Liver (tissue), 9 donors: ENCODE measurements around the gene TBX6. TPM values are rescaled to one million over a fixed set of nuclear protein-coding genes. Genes with fewer than 3 reads are reported as not detected.

Source experiments
- DNase-seq: peaks from one replicate; pipeline ENCODE4 v3.0.0-alpha.2; 2017; ENCODE audit warnings: low spot score
- H3K27ac ChIP-seq, 2 donors: one replicate each; pipeline ENCODE4 v1.7.0; 2013; ENCODE audit warnings: inconsistent platforms in 2 of 2, low read length in 2 of 2, control low read depth in 1 of 2, low read depth in 1 of 2, mild to moderate bottlenecking in 1 of 2
- H3K27me3 ChIP-seq, 4 donors: one replicate each; pipeline versions ENCODE4 v1.6.1 to v1.7.0; 2013; ENCODE audit warnings: low read length in 3 of 4, inconsistent platforms in 1 of 4, mild to moderate bottlenecking in 1 of 4, moderate library complexity in 1 of 4; ENCODE audit not compliant: control insufficient read depth in 4 of 4, insufficient read depth in 4 of 4
- H3K36me3 ChIP-seq, 4 donors: one replicate each; pipeline versions ENCODE4 v1.6.1 to v1.7.0; 2013; ENCODE audit warnings: low read length in 3 of 4, mild to moderate bottlenecking in 3 of 4, low read depth in 1 of 4, moderate library complexity in 1 of 4; ENCODE audit not compliant: control insufficient read depth in 4 of 4, insufficient read depth in 3 of 4
- H3K4me1 ChIP-seq, 4 donors: one replicate each; pipeline versions ENCODE4 v1.6.1 to v1.7.0; 2013; ENCODE audit warnings: low read length in 3 of 4, mild to moderate bottlenecking in 3 of 4, moderate library complexity in 1 of 4; ENCODE audit not compliant: control insufficient read depth in 4 of 4, insufficient read depth in 4 of 4
- H3K4me3 ChIP-seq, 3 donors: one replicate each; pipeline versions ENCODE4 v1.6.1 to v1.7.0; 2013; ENCODE audit warnings: low read length in 3 of 3, control low read depth in 1 of 3, low read depth in 1 of 3, mild to moderate bottlenecking in 1 of 3
- H3K9ac ChIP-seq, 2 donors: one replicate each; pipeline ENCODE4 v1.7.0; 2013; ENCODE audit warnings: low read length in 2 of 2, mild to moderate bottlenecking in 2 of 2, moderate library complexity in 2 of 2, control low read depth in 1 of 2, low read depth in 1 of 2
- H3K9me3 ChIP-seq, 4 donors: one replicate each; pipeline versions ENCODE4 v1.6.1 to v1.7.0; 2013; ENCODE audit warnings: low read length in 3 of 4; ENCODE audit not compliant: control insufficient read depth in 4 of 4
- EGR1 ChIP-seq, 2 donors: IDR thresholded peaks; 2 replicates each; pipeline ENCODE4 v1.6.1; 2016 to 2018; ENCODE audit warnings: antibody characterized with exemption in 2 of 2, low read depth in 2 of 2
- FOXA1 ChIP-seq: IDR thresholded peaks from 2 replicates; pipeline ENCODE4 v1.6.1; 2016; ENCODE audit warnings: antibody characterized with exemption
- FOXA2 ChIP-seq: IDR thresholded peaks from 2 replicates; pipeline ENCODE4 v1.6.1; 2016; ENCODE audit warnings: antibody characterized with exemption
- GABPA ChIP-seq, 2 donors: IDR thresholded peaks in 1 of 2; conservative IDR thresholded peaks in 1 of 2; 2 replicates each; pipeline ENCODE4 v1.6.1; 2016; ENCODE audit warnings: antibody characterized with exemption in 2 of 2, mild to moderate bottlenecking in 1 of 2, moderate library complexity in 1 of 2
- HNF4A ChIP-seq, 2 donors: conservative IDR thresholded peaks; 2 replicates each; pipeline ENCODE4 v1.6.1; 2016; ENCODE audit warnings: antibody characterized with exemption in 2 of 2, mild to moderate bottlenecking in 2 of 2
- HNF4G ChIP-seq: IDR thresholded peaks from 2 replicates; pipeline ENCODE4 v1.6.1; 2016; ENCODE audit warnings: antibody characterized with exemption
- JUND ChIP-seq, 2 donors: IDR thresholded peaks; 2 replicates each; pipeline ENCODE4 v1.6.1; 2016; ENCODE audit warnings: antibody characterized with exemption in 2 of 2
- NR2F2 ChIP-seq: IDR thresholded peaks from 2 replicates; pipeline ENCODE4 v1.6.1; 2016; ENCODE audit warnings: antibody characterized with exemption
- RAD21 ChIP-seq, 2 donors: IDR thresholded peaks; 2 replicates each; pipeline ENCODE4 v1.6.1; 2016; ENCODE audit warnings: antibody characterized with exemption in 2 of 2, mild to moderate bottlenecking in 2 of 2
- RXRA ChIP-seq, 2 donors: IDR thresholded peaks; 2 replicates each; pipeline ENCODE4 v1.6.1; 2017 to 2018; ENCODE audit warnings: antibody characterized with exemption in 2 of 2, mild to moderate bottlenecking in 1 of 2
- SP1 ChIP-seq: IDR thresholded peaks from 2 replicates; pipeline ENCODE4 v1.6.1; 2018; ENCODE audit warnings: antibody characterized with exemption, mild to moderate bottlenecking
- YY1 ChIP-seq: IDR thresholded peaks from 2 replicates; pipeline ENCODE4 v1.6.1; 2016; ENCODE audit warnings: antibody characterized with exemption, mild to moderate bottlenecking
- whole genome bisulfite sequencing: extraction: QIAGEN DNeasy Blood & Tissue Kit; methylation state at CpG from one replicate; pipeline ENCODE4 v1.1.7; 2013; 5-methylcytosine and 5-hydroxymethylcytosine counted together
- polyA plus RNA-seq, 2 donors: library from polyadenylated mRNA; stranded (reverse) in 1 of 2; unstranded in 1 of 2; fragments of 200-250 nt in 1 of 2; fragments of >200 nt in 1 of 2; fragmentation: Nextera tagmentation in 1 of 2; extraction: Ambion mirVana in 1 of 2; gene quantifications; one replicate each; pipeline versions ENCODE4 v1.2.1 to v1.2.3, GENCODE V29; 2013 to 2015
- total RNA-seq, 2 donors: library from RNA; depleted of rRNA; stranded (reverse); fragments of >200 nt; gene quantifications; one replicate each; pipeline ENCODE4 v1.2.3, GENCODE V29; 2014
- TF ChIP-seq, protein P1 (sequence below): IDR thresholded peaks from 2 replicates; pipeline ENCODE4 v1.6.1; 2016; ENCODE audit warnings: antibody characterized with exemption
- TF ChIP-seq, protein P2 (sequence below): IDR thresholded peaks from 2 replicates; pipeline ENCODE4 v1.6.1; 2016; ENCODE audit warnings: antibody characterized with exemption
- TF ChIP-seq, protein P3 (sequence below): IDR thresholded peaks from 2 replicates; pipeline ENCODE4 v1.6.1; 2016; ENCODE audit warnings: antibody characterized with exemption
- TF ChIP-seq, protein P4 (sequence below): fragments of 150-350 bp; IDR thresholded peaks from 2 replicates; pipeline ENCODE4 v1.5.1; 2017; ENCODE audit warnings: improper control_type of control experiment, low read depth, low read length; ENCODE audit not compliant: missing input control
- donor health status: healthy.
- donor health status: healthy.
- donor health status: healthy.
- donor health status: healthy.
- donor health status: healthy.

TBX6 gene
- total and polyA plus RNA-seq, 4 donors, result 0.09 to 0.26 (median 0.18) TPM

DNA sequence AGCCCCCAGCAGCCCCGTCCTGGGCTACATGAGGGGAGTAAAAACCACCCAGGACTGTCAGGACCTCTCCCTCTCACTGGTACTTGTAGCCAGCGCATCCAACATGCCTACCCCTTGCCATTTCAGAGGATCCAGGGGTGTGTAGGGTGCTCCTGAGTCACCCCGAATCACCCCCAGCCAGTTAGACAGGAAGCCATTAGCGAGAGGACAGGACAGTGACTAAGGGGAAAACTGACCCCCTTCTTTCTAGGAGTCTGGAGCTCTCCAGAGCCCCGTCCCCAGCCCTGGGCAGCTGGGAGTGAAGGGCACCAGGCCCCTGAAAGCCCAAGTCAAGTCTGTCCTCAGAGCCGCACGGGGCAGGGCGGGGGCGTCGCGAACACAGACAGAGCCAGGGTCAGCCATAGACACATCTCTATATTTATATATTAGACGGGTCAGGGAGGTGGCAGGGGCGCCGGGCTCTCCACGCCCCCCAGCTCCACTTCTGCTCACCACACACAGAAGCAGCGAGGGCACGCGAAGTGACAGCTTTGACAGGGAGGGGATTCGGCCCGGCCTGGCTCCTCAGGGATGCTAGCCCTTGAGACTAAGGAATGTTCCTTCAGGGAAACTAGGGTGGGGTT, 22.1 kb upstream of the TBX6 start:
- DNase-seq, result no peak
- Histone ChIP-seq H3K27me3 (no peaks in the 10 kb centered on the region), H3K9ac (no peak overlapping the region), H3K9me3 (no peaks in the 10 kb centered on the region), H3K27ac (no peak overlapping the region), H3K36me3 (peaks cover 4 to 18% (median 7%) of the 10 kb centered on the region in 4 donors), H3K4me3 (no peak overlapping the region), H3K4me1 (no peaks in the 10 kb centered on the region)
- WGBS, result 93% methylated on average over 20 of the region's 20 CpGs
- TF ChIP-seq, protein P1, sequence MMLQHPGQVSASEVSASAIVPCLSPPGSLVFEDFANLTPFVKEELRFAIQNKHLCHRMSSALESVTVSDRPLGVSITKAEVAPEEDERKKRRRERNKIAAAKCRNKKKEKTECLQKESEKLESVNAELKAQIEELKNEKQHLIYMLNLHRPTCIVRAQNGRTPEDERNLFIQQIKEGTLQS, result no peak
- no peak for TF ChIP-seq FOXA2
- TF ChIP-seq RAD21 (IDR thresholded peaks at IDR 0.05), result no peak
- no peak for TF ChIP-seq HNF4G
- TF ChIP-seq RXRA (IDR thresholded peaks at IDR 0.05), result no peak
- no peak for TF ChIP-seq YY1

DNA sequence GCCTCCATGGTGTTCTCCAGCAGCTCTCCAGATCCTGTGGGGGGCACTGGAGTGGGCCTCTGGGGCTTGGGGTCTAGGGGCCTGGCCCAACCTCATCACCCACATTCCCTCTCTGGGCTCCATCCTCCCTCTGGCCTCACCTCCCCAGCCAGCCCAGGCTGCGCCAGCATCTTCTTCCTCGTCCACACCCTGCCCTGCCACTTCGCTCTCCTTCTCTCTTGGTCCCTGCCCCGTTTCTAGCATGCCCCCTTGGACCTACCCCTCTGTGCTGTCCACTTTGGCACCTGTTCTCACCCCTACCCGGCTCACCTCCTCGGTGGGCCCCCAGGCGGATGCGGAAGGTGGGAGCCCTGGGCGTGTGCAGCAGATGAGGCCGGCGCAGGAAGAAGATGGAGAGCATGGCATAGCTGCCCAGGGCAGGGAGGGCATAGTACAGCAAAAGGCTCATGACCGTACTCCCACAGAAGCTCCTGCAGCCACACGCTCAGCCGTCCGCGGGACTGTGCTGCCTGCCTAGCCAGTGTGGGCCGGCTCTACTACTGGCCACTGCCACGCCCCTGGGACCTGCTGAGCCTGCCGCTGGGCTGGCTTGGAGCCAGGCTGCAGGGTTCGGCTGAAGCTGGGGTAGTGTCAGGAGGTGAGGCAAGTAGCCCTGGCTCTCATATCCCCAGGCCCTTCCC, 21.4 kb upstream of the TBX6 start, which contains the start of gene GDPD3:
GDPD3 (minus strand) TSS at position 507 of the 680 bp plus-strand sequence; CDS start at position 448, 59 bp downstream.
- no peak for TF ChIP-seq YY1
- TF ChIP-seq FOXA1, result no peak
- TF ChIP-seq FOXA2, result no peak
- no peak for TF ChIP-seq NR2F2
- TF ChIP-seq SP1, result no peak
- no peak for TF ChIP-seq JUND (IDR thresholded peaks at IDR 0.05)
- no peak for TF ChIP-seq RAD21 (IDR thresholded peaks at IDR 0.05)
- TF ChIP-seq EGR1 (IDR thresholded peaks at IDR 0.05; ENCODE audit: low read depth in 2 of 2), result no peak
- TF ChIP-seq, protein P2, sequence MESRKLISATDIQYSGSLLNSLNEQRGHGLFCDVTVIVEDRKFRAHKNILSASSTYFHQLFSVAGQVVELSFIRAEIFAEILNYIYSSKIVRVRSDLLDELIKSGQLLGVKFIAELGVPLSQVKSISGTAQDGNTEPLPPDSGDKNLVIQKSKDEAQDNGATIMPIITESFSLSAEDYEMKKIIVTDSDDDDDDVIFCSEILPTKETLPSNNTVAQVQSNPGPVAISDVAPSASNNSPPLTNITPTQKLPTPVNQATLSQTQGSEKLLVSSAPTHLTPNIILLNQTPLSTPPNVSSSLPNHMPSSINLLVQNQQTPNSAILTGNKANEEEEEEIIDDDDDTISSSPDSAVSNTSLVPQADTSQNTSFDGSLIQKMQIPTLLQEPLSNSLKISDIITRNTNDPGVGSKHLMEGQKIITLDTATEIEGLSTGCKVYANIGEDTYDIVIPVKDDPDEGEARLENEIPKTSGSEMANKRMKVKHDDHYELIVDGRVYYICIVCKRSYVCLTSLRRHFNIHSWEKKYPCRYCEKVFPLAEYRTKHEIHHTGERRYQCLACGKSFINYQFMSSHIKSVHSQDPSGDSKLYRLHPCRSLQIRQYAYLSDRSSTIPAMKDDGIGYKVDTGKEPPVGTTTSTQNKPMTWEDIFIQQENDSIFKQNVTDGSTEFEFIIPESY, result no peak
- no peak for TF ChIP-seq HNF4G
- no peak for TF ChIP-seq GABPA (IDR thresholded peaks at IDR 0.05 in 1 of 2, conservative IDR thresholded peaks at IDR 0.05 in 1 of 2)
- TF ChIP-seq HNF4A (conservative IDR thresholded peaks at IDR 0.05), result no peak
- TF ChIP-seq RXRA (IDR thresholded peaks at IDR 0.05), result no peak
- TF ChIP-seq, protein P3, sequence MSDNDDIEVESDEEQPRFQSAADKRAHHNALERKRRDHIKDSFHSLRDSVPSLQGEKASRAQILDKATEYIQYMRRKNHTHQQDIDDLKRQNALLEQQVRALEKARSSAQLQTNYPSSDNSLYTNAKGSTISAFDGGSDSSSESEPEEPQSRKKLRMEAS, result no peak
- TF ChIP-seq, protein P4, sequence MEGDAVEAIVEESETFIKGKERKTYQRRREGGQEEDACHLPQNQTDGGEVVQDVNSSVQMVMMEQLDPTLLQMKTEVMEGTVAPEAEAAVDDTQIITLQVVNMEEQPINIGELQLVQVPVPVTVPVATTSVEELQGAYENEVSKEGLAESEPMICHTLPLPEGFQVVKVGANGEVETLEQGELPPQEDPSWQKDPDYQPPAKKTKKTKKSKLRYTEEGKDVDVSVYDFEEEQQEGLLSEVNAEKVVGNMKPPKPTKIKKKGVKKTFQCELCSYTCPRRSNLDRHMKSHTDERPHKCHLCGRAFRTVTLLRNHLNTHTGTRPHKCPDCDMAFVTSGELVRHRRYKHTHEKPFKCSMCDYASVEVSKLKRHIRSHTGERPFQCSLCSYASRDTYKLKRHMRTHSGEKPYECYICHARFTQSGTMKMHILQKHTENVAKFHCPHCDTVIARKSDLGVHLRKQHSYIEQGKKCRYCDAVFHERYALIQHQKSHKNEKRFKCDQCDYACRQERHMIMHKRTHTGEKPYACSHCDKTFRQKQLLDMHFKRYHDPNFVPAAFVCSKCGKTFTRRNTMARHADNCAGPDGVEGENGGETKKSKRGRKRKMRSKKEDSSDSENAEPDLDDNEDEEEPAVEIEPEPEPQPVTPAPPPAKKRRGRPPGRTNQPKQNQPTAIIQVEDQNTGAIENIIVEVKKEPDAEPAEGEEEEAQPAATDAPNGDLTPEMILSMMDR, result no peak
- Histone ChIP-seq H3K27ac (no peak within 1 kb of the TSS), H3K4me3 (no peak within 1 kb of the TSS), H3K36me3 (peaks cover 6 to 18% (median 7%) of the 10 kb centered on the region in 4 donors), H3K9me3 (no peaks in the 10 kb centered on the region), H3K9ac (no peak within 1 kb of the TSS), H3K27me3 (no peaks in the 10 kb centered on the region), H3K4me1 (no peaks in the 10 kb centered on the region)
- WGBS, result 70% methylated on average over 20 of the region's 20 CpGs
- no peak for DNase-seq
